ENCODE data around the gene NSUN6.

Gene NSUN6

DNA sequence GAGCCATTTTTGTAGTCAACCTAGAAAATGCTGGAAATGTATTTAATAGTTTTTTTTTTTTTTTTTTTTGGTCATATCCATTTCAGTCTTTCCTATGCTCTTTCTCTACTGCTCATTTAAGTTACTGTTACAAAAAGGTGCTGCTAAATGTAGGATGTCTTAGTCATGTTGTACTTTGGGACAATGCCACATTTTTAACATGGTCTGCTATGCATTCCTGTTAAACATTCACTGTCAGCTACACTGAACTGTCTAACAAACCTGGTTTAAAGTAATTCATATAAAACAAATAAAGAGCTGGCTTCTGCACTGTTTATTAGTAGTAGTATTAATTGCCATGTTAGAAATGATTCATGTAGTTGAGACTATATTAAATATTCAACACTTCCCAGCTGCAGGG is 108.6 kb downstream of the NSUN6 start:
- H3K27me3 ChIP-seq (ENCODE audit: insufficient read depth, low read length, poor library complexity) = no peaks in the 10 kb centered on the region
- TF ChIP-seq, protein P1, sequence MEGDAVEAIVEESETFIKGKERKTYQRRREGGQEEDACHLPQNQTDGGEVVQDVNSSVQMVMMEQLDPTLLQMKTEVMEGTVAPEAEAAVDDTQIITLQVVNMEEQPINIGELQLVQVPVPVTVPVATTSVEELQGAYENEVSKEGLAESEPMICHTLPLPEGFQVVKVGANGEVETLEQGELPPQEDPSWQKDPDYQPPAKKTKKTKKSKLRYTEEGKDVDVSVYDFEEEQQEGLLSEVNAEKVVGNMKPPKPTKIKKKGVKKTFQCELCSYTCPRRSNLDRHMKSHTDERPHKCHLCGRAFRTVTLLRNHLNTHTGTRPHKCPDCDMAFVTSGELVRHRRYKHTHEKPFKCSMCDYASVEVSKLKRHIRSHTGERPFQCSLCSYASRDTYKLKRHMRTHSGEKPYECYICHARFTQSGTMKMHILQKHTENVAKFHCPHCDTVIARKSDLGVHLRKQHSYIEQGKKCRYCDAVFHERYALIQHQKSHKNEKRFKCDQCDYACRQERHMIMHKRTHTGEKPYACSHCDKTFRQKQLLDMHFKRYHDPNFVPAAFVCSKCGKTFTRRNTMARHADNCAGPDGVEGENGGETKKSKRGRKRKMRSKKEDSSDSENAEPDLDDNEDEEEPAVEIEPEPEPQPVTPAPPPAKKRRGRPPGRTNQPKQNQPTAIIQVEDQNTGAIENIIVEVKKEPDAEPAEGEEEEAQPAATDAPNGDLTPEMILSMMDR (IDR thresholded peaks at IDR 0.05; ENCODE audit: borderline replicate concordance, extremely low read depth, low read length, poor library complexity, severe bottlenecking) = no peak
- no peak for TF ChIP-seq EZH2 (IDR thresholded peaks at IDR 0.05; ENCODE audit: borderline replicate concordance, low read depth, low read length, severe bottlenecking)
- no peak overlapping the region for H3K4me2 ChIP-seq (ENCODE audit: insufficient read depth, low read length)
- H4K20me1 ChIP-seq (ENCODE audit: insufficient read depth, low read length) = no peaks in the 10 kb centered on the region
- H3K36me3 ChIP-seq (ENCODE audit: insufficient read depth, low read length) = peaks cover 43% of the 10 kb centered on the region
- H3K9me3 ChIP-seq (ENCODE audit: insufficient read depth, low read length, severe bottlenecking) = no peaks in the 10 kb centered on the region
- no peaks in the 10 kb centered on the region for H3K79me2 ChIP-seq (ENCODE audit: insufficient read depth, low read length)
- no peak for DNase-seq
- no peak overlapping the region for H2AFZ ChIP-seq (ENCODE audit: low read depth, low read length)
- no peak overlapping the region for H3K27ac ChIP-seq (ENCODE audit: low read length)
- no peak overlapping the region for H3K4me3 ChIP-seq (ENCODE audit: low read depth in 1 of 2, low read length in 2 of 2)
- H3K4me1 ChIP-seq (ENCODE audit: insufficient read depth, low read length) = no peaks in the 10 kb centered on the region
- H3K9ac ChIP-seq (ENCODE audit: low read depth, low read length) = no peak overlapping the region
- no peak for ATAC-seq (ENCODE audit: insufficient read depth, low read depth)

DNA sequence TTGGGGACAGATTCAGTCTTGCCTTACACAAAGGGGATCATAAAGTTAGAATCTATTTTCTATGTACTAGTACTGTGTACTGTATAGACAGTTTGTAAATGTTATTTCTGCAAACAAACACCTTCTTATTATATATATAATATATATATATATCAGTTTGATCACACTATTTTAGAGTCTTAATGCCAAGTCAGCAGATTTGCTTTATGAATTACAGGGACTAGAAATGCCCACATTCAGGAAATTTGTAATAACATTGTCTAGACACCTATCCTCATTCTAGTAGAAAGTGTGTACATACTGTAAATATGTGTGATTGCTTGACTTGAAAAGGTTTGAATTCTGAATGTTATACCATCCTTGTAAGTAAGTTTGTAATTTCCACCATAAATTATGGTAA is 111.2 kb downstream of the NSUN6 start:
- H3K36me3 ChIP-seq (ENCODE audit: insufficient read depth, low read length) = peaks cover 35% of the 10 kb centered on the region

DNA sequence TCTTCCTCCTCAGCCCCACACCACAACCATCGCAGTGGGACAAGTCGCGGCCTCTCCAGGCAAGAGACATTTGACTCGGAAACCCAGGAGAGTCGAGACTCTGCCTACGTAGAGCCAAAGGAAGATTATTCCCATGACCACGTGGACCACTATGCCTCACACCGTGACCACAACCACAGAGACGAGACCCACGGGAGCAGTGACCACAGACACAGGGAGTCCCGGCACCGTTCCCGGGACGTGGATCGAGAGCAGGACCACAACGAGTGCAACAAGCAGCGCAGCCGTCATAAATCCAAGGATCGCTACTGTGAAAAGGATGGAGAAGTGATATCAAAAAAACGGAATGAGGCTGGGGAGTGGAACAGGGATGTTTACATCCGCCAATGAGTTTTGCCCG is 112.1 kb downstream of the NSUN6 start:
- no peak for ATAC-seq (ENCODE audit: insufficient read depth, low read depth)
- Histone ChIP-seq H3K79me2 (ENCODE audit: insufficient read depth, low read length) (no peaks in the 10 kb centered on the region), H3K4me1 (ENCODE audit: insufficient read depth, low read length) (no peaks in the 10 kb centered on the region), H2AFZ (ENCODE audit: low read depth, low read length) (no peak overlapping the region), H3K9ac (ENCODE audit: low read depth, low read length) (no peak overlapping the region), H3K36me3 (ENCODE audit: insufficient read depth, low read length) (peaks cover 29% of the 10 kb centered on the region), H4K20me1 (ENCODE audit: insufficient read depth, low read length) (no peaks in the 10 kb centered on the region), H3K4me2 (ENCODE audit: insufficient read depth, low read length) (no peak overlapping the region), H3K4me3 (ENCODE audit: low read depth in 1 of 2, low read length in 2 of 2) (no peak overlapping the region), H3K27me3 (ENCODE audit: insufficient read depth, low read length, poor library complexity) (no peaks in the 10 kb centered on the region), H3K27ac (ENCODE audit: low read length) (no peak overlapping the region), H3K9me3 (ENCODE audit: insufficient read depth, low read length, severe bottlenecking) (no peaks in the 10 kb centered on the region)
- TF ChIP-seq, protein P1 (IDR thresholded peaks at IDR 0.05; ENCODE audit: borderline replicate concordance, extremely low read depth, low read length, poor library complexity, severe bottlenecking) = no peak
- no peak for TF ChIP-seq EZH2 (IDR thresholded peaks at IDR 0.05; ENCODE audit: borderline replicate concordance, low read depth, low read length, severe bottlenecking)
- DNase-seq = no peak

More for the DNA sequence above, 111.2 kb downstream of the NSUN6 start:
- Histone ChIP-seq H2AFZ (ENCODE audit: low read depth, low read length) (no peak overlapping the region), H3K27me3 (ENCODE audit: insufficient read depth, low read length, poor library complexity) (no peaks in the 10 kb centered on the region), H3K4me3 (ENCODE audit: low read depth in 1 of 2, low read length in 2 of 2) (no peak overlapping the region), H3K9ac (ENCODE audit: low read depth, low read length) (no peak overlapping the region), H3K4me1 (ENCODE audit: insufficient read depth, low read length) (no peaks in the 10 kb centered on the region), H3K79me2 (ENCODE audit: insufficient read depth, low read length) (no peaks in the 10 kb centered on the region), H4K20me1 (ENCODE audit: insufficient read depth, low read length) (no peaks in the 10 kb centered on the region), H3K27ac (ENCODE audit: low read length) (no peak overlapping the region), H3K9me3 (ENCODE audit: insufficient read depth, low read length, severe bottlenecking) (no peaks in the 10 kb centered on the region), H3K4me2 (ENCODE audit: insufficient read depth, low read length) (no peak overlapping the region)
- ATAC-seq (ENCODE audit: insufficient read depth, low read depth) (no peak), DNase-seq (no peak)
- no peak for TF ChIP-seq EZH2 (IDR thresholded peaks at IDR 0.05; ENCODE audit: borderline replicate concordance, low read depth, low read length, severe bottlenecking)
- TF ChIP-seq, protein P1 (IDR thresholded peaks at IDR 0.05; ENCODE audit: borderline replicate concordance, extremely low read depth, low read length, poor library complexity, severe bottlenecking) = no peak

DNA sequence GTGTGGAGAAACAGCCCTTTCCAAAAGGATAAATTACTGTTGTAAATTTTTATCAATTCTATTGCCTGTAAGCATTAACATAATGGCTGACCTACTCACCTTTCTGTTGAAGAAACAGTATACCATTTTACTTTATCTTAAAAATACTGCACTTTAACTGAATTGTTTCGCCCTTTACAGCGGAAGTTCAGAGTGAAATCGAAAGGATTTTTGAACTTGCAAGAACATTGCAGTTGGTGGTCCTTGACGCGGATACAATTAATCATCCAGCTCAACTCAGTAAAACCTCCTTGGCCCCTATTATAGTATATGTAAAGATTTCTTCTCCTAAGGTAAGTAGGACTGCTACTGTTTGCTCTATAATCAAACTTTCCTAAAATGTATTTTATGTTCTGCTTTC is 117.5 kb downstream of the NSUN6 start:
- Histone ChIP-seq H4K20me1 (ENCODE audit: insufficient read depth, low read length) (no peaks in the 10 kb centered on the region), H3K4me3 (ENCODE audit: low read depth in 1 of 2, low read length in 2 of 2) (no peak overlapping the region), H3K4me1 (ENCODE audit: insufficient read depth, low read length) (no peaks in the 10 kb centered on the region), H3K36me3 (ENCODE audit: insufficient read depth, low read length) (peaks cover 8% of the 10 kb centered on the region; the same call in 1 of the 2 replicates), H3K9ac (ENCODE audit: low read depth, low read length) (no peak overlapping the region), H3K27ac (ENCODE audit: low read length) (no peak overlapping the region), H3K79me2 (ENCODE audit: insufficient read depth, low read length) (no peaks in the 10 kb centered on the region), H3K4me2 (ENCODE audit: insufficient read depth, low read length) (no peak overlapping the region), H3K9me3 (ENCODE audit: insufficient read depth, low read length, severe bottlenecking) (peaks cover 3% of the 10 kb centered on the region), H2AFZ (ENCODE audit: low read depth, low read length) (no peak overlapping the region), H3K27me3 (ENCODE audit: insufficient read depth, low read length, poor library complexity) (no peaks in the 10 kb centered on the region)
- TF ChIP-seq, protein P1 (IDR thresholded peaks at IDR 0.05; ENCODE audit: borderline replicate concordance, extremely low read depth, low read length, poor library complexity, severe bottlenecking) = no peak
- TF ChIP-seq EZH2 (IDR thresholded peaks at IDR 0.05; ENCODE audit: borderline replicate concordance, low read depth, low read length, severe bottlenecking) = no peak
- no peak for DNase-seq
- no peak for ATAC-seq (ENCODE audit: insufficient read depth, low read depth)

Data from DND-41 (cell line).